Measurements from ENCODE around the gene SQOR.

DNA sequence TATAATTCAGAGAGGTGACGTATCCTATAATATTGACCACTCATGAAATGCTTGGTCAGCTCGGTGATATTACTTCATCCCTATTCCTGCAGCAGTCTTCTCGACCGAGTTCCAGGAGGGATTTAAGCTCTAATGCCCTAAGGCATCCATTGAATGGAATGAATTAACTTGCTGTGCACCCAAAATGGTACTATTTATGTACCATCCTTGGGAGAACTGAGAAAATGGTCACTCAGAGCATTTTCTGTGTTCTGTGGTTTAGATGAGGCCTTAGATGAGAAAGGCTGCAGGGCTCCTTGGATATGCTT, 47.0 kb upstream of the SQOR start:
- TF ChIP-seq, protein P1, sequence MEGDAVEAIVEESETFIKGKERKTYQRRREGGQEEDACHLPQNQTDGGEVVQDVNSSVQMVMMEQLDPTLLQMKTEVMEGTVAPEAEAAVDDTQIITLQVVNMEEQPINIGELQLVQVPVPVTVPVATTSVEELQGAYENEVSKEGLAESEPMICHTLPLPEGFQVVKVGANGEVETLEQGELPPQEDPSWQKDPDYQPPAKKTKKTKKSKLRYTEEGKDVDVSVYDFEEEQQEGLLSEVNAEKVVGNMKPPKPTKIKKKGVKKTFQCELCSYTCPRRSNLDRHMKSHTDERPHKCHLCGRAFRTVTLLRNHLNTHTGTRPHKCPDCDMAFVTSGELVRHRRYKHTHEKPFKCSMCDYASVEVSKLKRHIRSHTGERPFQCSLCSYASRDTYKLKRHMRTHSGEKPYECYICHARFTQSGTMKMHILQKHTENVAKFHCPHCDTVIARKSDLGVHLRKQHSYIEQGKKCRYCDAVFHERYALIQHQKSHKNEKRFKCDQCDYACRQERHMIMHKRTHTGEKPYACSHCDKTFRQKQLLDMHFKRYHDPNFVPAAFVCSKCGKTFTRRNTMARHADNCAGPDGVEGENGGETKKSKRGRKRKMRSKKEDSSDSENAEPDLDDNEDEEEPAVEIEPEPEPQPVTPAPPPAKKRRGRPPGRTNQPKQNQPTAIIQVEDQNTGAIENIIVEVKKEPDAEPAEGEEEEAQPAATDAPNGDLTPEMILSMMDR (IDR thresholded peaks at IDR 0.05): no peak
- no peak for TF ChIP-seq POLR2AphosphoS5 (IDR thresholded peaks at IDR 0.05)
